HG03442 (cell line): ENCODE data around the gene CLCN6.

Source experiments
- ATAC-seq: cut with Tn5 transposase; IDR thresholded peaks from one replicate; pipeline ENCODE4 v1.9.1; 2021; ENCODE audit warnings: mild to moderate bottlenecking, moderate library complexity; ENCODE audit not compliant: unreplicated experiment

The CLCN6 gene

DNA sequence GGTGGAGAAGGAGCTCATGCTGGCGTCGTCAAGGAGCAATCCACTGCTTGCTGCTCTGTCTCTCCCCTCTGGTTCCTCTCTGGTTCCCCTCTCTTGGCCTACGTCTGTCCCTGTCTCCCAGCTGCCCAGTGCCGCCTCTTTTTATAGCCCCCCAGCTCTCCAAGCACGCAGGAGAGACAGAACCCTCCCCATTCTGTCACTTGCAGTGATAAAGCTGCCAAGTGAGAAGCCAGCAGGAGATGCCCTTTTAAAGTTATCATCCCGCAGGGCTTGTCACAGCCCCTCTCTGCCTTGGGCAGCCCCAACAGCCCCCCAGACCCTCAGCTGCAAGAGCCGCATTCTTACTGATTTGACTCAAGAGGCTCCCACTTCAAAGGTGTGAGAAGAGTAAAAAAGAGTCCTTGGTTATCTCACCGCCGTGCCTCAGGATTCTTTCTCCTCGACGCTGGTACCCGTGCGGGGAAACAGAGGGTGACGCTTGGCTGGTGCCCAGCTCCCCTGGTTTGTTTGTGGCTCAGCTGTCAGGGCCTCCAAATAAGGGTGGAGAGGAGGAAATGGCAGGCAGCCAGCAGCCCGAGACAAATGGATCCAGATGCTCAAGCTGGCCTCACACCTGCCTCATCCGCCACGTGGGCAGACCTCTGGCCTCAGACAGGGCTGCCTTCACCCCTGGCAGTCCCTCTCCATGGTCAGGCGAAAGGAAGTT is 41.8 kb downstream of the CLCN6 start, which contains the start of gene NPPA:
Gene NPPA (minus strand): TSS at position 117 of the 706 bp plus-strand sequence. CDS start 99 bp downstream, at position 18.
- no peak for ATAC-seq

DNA sequence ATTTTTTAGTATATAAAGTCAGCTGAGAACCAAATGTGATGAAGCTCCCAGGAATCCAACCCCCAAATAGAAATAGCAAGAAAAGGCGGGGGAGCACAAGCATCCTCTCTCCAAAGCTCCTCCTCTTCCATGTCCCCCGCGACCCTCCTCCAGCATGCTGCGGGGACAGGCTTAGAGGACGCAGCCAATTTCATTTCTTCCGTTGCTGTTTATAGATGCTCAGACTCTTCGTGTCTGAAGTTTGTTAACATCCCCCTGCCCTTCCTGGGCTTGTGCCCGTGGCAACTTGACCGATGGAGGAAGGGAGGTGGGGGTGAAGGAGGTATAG is 42.3 kb downstream of the CLCN6 start:
- no peak for ATAC-seq

DNA sequence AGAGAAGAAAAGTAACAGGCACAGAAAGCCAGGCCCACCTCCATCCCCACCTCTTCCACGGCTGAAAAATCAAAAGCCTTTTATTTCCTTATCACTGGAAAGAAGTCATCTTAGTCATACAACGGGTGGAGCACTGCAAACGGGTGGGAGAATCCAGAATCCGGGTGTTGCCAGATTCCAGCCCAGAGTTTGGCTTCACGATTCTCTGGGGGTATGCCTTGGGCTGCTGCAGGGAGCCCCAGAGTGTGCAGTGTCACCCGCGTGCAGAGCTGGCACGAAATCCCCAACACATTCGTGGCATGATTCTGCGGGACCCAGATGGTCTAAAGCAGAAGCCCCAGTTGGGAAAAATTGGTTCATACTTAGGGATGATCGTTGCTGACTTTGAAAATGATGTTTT is 44.2 kb downstream of the CLCN6 start:
- no peak for ATAC-seq

DNA sequence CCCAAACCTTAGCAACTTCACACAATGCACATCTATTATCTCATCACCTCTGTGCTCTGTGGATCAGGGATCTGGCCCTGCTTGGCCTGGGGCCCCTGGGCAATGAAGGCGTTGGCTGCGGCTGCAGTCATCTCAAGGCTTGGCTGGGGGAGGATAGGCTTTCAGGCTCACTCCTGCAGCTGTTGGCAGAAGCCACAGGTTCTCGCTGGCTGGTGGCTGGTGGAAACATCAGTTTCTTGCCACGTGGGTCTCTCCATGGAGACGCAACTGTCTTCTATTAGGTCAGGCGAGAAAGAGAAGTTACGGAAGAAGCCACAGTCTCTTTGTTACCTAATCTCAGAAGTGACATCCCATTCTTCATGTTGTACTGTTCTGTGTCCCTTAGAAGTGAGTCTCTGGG is 45.2 kb downstream of the CLCN6 start:
- ATAC-seq, result no peak

DNA sequence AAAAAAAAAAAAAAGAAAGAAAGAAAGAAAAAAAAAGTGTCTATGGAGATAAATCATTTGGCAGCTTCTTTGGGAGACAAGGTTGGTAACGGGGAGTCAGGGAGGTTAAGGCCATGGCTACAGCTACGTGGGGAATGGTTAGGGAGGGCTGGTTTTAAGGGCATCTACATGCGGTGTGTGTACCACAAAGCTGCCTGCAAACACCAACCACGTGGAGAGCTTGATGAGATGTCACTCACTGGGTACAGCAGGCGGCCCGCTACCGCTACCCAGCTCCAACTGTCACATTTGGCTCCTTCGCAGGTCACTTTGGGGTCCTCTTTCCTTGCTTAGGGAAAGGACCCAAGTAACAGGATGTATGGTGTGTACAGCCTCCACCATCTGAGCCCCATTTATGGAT is 48.5 kb downstream of the CLCN6 start:
- ATAC-seq, result no peak

DNA sequence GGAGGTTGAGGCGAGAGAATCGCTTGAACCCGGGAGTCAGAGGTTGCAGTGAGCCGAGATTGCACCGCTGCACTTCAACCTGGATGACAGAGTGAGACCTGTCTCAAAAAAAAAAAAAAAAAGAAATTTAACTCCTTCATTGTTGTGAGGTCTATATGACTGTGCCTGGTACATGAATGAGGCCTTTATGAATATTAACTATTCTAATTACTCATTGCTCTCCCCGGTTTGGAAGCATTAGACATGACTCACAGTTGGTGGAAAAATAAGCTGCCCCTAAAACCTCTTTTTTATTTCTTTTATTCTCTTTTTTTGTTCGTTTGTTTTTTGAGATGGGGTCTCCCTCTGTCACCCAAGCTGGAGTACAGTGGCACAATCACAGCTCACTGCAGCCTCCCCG is 49.4 kb downstream of the CLCN6 start:
- no peak for ATAC-seq

DNA sequence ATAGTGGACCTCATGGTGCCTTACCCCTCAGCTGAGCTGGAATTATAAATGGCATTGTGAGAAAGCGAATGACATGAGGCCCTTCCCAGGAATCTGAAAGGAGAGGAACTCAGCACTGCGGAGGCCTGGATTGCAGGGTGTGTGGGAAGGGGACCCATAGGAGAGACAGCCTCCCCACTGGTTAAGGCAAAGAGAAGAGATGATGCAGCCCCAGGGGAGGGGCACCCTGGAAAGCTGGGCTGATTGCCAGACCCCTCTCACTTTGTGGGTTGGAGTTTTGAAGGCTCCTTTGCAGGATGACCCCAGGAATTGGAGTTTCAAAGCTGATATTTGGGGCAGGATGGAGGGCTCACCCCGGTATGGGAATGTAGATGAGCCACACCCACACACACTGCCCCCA is 50.7 kb downstream of the CLCN6 start:
- no peak for ATAC-seq

DNA sequence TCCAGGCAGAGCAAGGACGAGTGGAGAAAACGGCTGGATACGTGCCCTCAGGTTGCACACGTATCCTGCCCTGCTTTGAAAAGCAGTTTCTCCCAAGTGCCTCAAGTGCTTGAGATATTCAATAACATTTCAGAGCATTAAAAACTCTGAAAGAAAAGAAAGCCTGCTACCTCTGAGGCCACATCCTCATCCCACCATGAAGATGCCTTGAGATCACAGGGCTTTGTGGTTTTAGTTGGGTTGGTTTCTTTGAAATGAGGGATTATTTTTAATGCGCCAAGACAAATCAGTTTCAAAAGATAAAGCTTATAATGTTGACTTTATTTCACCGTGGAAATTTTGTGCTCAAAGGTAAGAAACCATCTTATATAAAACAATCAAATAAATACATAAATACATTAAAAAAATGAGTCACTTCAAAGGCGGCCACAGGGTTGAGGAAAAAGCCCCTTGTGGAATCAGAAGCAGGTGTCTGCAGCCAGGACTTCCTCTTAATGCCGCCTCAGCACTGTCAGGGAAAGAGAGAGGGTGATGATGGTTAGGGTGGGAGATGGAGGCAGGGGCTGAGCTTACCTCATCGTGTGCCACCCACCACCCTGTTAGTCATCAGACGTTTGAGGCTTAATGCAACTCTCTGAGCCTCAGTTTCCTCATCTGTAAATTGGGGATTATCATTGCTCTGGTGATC is 51.3 kb downstream of the CLCN6 start:
- no peak for ATAC-seq

DNA sequence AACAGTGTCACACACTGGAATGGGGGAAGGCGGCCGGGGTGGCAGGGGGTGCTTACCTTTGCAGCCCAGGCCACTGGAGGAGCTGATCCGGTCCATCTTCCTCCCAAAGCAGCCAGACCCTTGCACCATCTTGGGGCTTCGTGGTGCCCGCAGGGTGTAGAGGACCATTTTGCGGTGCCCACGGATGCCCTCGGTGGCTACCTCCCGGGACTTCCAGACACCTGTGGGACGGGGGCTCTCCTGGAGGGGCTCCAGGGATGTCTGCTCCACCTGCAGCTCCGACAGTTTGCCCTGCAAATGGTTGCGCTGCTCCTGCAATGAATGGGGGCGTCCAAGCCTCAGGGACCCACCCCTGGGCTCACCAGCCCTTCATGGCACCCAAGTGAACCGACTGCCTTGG is 52.2 kb downstream of the CLCN6 start:
- no peak for ATAC-seq

DNA sequence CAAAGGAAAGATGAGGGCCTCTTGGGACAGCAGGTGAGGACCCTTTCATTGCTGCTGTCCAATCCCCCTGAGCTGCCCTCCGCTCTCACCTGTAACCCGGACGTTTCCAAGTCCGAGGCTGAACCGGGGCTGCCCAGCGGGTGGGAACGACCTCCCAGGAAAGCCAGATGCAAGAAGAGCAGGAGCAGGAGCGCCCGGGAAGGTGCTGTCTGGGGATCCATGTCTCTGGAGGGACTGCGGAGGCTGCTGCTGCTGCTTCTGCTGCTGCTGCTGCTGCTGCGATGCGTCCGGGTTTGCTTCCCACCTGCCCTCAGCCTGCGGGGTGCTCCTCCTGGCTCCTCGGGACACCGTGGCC is 52.6 kb downstream of the CLCN6 start, which contains the start of gene NPPB:
Gene NPPB (minus strand): TSS at position 333 of the 355 bp plus-strand sequence. CDS start 112 bp downstream, at position 221.
- ATAC-seq, result no peak

DNA sequence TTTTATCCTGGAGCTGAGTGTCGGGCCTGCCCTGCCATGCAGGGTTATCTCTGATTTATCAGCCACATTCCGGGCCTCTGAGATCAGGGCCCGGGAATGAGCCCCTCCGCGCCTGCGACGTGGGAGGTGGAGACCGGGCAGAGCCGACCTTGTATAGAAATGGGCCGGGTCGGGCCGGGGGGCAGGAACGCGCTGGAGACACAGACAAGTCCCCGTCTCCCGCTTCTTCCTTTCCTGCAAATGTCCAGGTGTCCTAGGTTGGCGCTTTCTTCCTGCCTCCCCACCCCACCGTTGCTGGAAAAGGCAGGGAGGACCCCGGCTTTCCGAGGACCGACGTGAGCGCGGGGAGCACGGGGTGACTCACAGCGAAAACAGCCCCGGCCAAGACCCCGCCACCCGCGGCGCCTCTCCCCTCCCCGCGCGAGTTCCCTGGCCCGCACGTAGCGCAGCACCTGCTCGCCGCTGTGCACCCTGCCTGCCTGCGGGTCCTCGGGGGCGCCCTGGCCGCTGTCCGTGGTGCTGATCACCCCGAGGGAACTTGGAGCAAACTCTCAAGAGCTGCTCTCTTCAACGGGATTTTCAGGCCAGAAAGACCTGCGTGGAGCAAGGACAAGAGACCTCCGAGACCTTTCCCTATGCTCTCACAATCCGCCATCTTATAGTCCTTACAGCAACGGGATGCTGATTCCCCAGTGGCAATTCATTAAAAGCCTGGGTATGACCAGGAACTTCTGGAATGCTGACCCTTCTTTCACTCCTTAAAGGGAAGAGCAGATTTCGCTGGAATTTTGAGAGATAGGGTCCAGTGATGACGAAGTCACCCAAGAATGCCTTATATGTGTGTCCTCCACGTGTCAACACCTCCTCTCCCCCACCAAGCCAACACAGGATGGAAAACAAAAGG is 53.2 kb downstream of the CLCN6 start:
- no peak for ATAC-seq

DNA sequence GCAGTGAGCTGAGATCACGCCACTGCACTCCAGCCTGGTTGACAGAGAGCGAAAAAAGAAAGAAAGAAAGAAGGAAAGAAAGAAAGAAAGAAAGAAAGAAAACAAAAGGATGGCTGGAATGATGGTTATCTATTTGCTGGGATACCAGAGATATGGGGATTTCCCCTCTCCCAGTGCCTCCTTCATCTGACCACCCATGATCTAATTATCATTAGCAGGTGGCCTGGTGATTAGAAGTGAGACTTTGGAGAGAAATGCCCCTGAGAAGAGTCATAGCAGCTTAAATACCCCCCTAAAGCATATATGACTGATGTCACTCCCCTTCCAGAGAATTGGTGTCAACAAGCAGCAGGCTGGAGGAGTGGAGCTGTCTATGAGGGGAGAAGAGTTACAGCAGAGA is 54.1 kb downstream of the CLCN6 start:
- no peak for ATAC-seq

DNA sequence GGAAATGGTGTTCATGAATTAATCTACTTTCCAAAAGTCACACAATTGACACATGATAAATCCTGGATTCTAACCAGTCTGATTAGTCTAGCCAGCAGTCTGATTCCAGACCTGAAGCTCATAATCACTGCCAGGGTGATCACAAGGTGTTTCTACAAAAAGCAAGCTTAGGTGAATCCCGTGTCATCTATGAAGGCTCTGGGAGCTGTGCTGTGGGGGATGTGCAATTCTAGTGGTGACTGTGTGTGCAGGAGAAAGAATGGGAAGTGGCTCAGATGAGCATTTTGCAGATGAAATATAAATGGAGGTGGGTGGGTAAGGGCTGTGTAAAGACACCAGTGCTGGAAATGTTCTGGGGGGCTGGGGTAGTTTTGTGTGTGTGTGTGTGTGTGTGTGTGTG is 54.6 kb downstream of the CLCN6 start:
- ATAC-seq, result no peak

DNA sequence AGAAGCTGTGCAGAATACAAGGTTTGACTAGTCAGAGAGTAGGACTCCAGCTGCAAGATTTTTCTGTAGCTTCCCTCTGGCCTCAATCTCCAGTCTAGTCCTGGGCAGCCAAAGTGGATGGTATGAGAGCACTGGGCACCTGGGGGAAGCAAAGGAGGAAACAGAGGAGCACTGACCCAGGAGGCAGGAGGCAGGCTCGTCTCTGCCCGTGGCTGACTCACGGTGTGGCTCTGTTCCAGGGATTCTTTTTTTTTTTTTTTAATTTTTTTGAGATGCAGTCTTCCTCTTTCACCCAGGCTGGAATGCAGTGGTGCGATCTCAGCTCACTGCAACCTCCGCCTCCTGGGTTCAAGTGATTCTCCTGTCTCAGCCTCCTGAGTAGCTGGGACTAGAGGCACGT is 56.9 kb downstream of the CLCN6 start:
- no peak for ATAC-seq

DNA sequence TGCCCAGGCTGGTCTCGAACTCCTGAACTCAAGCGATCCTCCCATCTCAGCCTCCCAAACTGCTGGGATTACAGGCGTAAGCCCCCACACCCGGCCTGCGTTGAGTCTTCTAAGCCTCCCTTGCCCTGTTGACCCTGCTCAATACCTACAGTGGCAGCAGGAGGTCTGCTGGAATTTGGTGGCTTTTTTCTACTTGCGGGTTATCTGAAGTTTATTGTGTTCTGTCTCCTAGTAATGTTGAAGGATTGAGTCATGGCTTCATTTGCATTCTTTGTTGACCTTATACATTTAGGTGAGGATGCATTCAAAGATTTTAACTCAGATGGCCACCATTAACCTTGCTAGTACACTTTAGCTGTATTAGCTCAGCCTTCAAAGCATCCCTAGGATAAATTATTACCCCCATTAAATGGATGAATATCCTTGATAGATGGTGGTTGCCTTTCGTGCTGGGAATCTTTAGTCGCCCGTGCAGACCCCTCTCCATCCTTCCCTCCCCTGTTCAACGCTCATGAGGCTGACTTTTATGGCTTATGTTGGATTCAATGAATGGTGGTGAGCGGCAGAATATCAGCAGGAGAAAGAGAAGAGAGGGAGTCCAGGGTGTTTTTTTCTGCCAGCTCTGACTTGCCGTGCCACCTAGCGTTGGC is 62.5 kb downstream of the CLCN6 start:
- ATAC-seq, result no peak

DNA sequence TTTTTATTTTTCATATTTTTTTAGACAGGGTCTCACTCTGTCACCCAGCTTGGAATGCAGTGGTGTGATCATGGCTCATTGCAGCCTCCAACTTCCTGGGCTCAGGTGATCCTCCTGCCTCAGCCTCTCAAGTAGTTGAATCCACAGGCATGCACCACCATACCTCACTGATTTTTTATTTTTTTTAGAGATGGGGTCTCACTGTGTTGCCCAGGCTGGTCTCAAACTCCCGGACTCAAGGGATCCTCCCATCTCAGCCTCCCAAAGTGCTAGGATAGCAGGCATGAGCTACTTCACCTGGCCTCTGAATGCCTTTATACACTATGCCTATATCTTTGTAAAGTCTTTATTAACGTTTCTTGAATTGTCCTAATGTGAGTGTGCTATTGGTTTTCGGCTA is 63.1 kb downstream of the CLCN6 start:
- ATAC-seq, result no peak

DNA sequence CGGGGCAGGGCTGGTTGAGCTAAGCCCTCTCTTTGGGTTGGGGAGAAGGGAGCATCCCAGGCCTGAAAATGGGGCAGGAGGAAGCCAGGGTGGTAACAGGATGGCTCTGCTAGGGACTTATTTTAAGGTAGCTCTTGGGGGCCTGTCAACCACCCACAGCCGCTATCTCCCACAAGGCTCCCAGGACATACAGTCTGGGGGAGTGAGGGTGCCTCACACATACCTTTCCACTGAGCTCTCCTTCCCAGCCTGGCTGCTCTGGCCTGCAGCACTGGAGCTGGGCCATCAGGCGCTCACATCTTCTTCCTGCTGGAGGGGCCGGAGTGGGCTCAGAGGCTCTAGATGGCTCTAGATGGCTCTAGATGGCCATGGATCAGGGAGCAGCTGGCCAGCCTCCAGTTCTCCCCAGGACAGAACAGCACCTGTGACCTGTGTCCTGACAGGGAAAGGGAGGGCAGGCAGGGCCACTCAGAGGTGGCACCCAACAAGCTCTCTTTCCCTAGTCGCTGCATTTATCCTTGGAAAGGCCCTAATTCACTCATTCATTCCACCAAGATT is 63.7 kb downstream of the CLCN6 start:
- no peak for ATAC-seq

DNA sequence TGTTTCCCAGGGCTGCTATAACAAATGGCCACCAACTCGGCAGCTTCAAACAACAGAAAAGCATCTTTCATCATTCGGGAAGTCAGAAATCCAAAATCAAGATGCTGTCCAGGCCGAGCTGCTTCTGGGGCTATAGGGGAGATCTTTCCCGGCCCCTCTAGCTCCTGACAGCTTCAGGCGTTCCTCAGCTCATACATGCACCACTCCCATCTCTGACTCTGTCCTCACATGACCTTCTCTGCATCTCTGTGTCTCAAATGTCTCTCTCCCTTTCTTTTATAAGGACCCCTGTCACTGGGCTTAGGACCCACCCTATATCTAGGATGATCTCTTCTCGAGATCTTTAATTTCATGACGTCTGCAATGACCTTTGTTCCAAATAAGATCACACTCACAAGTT is 66.6 kb downstream of the CLCN6 start:
- no peak for ATAC-seq

DNA sequence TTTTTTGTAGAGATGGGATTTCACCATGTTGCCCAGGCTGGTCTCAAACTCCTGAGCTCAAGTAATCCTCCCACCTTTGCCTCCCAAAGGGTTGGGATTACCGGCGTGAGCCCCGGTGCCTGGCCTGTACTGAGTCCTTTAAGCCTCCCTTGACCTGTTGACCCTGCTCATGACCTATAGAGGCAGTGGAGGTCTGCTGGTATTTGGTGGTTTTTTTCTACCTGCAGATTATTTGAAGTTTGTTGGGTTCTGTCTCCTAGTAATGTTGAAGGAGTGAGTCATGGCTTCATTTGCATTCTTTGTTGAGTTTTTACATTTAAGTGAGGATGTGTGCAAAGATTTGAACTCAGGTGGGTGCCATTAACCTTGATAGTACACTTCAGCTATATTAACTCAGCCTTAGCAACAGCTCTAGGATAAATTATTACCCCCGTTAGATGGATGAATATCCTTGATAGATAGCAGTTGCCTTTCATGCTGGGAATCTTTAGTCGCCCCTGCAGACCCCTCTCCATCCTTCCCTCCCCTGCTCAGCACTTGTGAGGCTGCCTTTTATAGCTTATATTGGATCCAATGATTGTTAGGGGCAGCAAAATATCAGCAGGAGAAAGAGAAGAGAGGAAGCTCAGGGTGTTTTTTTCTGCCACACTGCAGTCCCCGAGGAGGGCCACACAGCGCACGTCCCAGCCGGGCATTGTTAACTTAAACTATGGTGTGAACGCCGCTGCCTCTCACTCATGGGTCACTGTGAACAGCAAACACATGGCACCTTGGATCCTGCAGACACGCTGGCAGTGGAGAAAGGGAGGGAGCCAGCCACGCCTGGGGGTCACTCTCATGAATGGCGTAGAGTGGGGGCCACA is 67.6 kb downstream of the CLCN6 start:
- ATAC-seq, result no peak

DNA sequence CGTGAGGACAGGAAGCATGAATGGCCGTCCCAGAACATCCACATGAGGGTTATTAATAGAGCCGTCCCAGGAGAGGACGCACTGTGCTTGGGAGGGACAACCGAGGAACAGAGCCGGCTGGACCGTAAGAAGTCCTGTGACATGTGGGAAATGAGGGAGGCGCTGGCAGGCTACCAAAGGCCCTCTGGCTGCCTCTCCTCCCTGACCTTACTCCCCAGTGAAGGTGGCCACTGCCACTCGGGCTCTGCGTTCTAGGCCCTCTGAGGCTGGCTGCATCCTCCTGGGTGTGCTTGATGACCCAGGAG is 68.2 kb downstream of the CLCN6 start:
- ATAC-seq, result no peak
